Measurements from ENCODE around the gene KCNMB2. TPM values are rescaled to one million over a fixed set of nuclear protein-coding genes. Genes with fewer than 3 reads are reported as not detected.

KCNMB2 gene
- total and polyA plus RNA-seq, 3 donors from 2014 or later, result 2.6 TPM; not detected in 2

GRCh38 chr3:178844916-178845315 is 308.7 kb downstream of the KCNMB2 start:
- no peaks in the 10 kb centered on the region for H3K4me1 ChIP-seq
- no peak overlapping the region for H3K27ac ChIP-seq
- no peaks in the 10 kb centered on the region for H3K36me3 ChIP-seq (ENCODE audit: low read depth, missing control alignments)
- no peaks in the 10 kb centered on the region for H3K9me3 ChIP-seq
- no peak for TF ChIP-seq POLR2A (IDR thresholded peaks at IDR 0.05)
- no peak for TF ChIP-seq CTCF (IDR thresholded peaks at IDR 0.05)
- 89 to 94% methylated on average over 2 of the region's 2 CpGs for WGBS, 2 donors
- intact Hi-C loops (cut with DNase I; ENCODE audit: low total_unique reads), result no loop called here
- no peaks in the 10 kb centered on the region for H3K27me3 ChIP-seq
- DNase-seq, result no peak
- H3K4me3 ChIP-seq, result no peak overlapping the region

- Histone ChIP-seq H3K9me3 (no peaks in the 10 kb centered on the region), H3K4me1 (no peaks in the 10 kb centered on the region), H3K36me3 (ENCODE audit: low read depth, missing control alignments) (no peaks in the 10 kb centered on the region), H3K27ac (no peak overlapping the region), H3K4me3 (no peak overlapping the region), H3K27me3 (no peaks in the 10 kb centered on the region)
- DNase-seq, result no peak
- 85 to 87% methylated on average over 3 of the region's 3 CpGs for WGBS, 2 donors
- intact Hi-C loops (cut with DNase I; ENCODE audit: low total_unique reads), result no loop called here
- TF ChIP-seq CTCF (IDR thresholded peaks at IDR 0.05) (no peak), POLR2A (IDR thresholded peaks at IDR 0.05) (no peak)
Measured at GRCh38 chr3:178845420-178846118, 309.3 kb downstream of the KCNMB2 start.

GRCh38 chr3:178847190-178847589 is 311.0 kb downstream of the KCNMB2 start:
- DNase-seq, result no peak
- 47 to 53% methylated on average over 2 of the region's 2 CpGs for WGBS, 2 donors
- no peaks in the 10 kb centered on the region for H3K4me1 ChIP-seq
- no peak overlapping the region for H3K4me3 ChIP-seq
- no peak overlapping the region for H3K27ac ChIP-seq
- H3K36me3 ChIP-seq (ENCODE audit: low read depth, missing control alignments), result no peaks in the 10 kb centered on the region
- H3K27me3 ChIP-seq, result no peaks in the 10 kb centered on the region
- TF ChIP-seq CTCF (IDR thresholded peaks at IDR 0.05), result no peak
- TF ChIP-seq POLR2A (IDR thresholded peaks at IDR 0.05), result no peak
- intact Hi-C loops (cut with DNase I; ENCODE audit: low total_unique reads), result no loop called here
- H3K9me3 ChIP-seq, result no peaks in the 10 kb centered on the region

GRCh38 chr3:178849199-178849910 is 313.1 kb downstream of the KCNMB2 start:
- WGBS, 2 donors, result 40 to 57% methylated on average over 4 of the region's 4 CpGs
- Histone ChIP-seq H3K9me3 (no peaks in the 10 kb centered on the region), H3K27me3 (no peaks in the 10 kb centered on the region), H3K36me3 (ENCODE audit: low read depth, missing control alignments) (no peaks in the 10 kb centered on the region), H3K4me1 (no peaks in the 10 kb centered on the region), H3K4me3 (no peak overlapping the region), H3K27ac (no peak overlapping the region)
- TF ChIP-seq CTCF (IDR thresholded peaks at IDR 0.05) (no peak), POLR2A (IDR thresholded peaks at IDR 0.05) (no peak)
- intact Hi-C loops (cut with DNase I; ENCODE audit: low total_unique reads), result no loop called here
- no peak for DNase-seq
